Keratinocyte (primary cell): ENCODE data around the gene ZBTB48.

Experiments
- EZH2 ChIP-seq: IDR thresholded peaks from one replicate; pipeline ENCODE4 v1.6.1; 2012; ENCODE audit warnings: inconsistent platforms, mild to moderate bottlenecking, low read length, moderate library complexity
- TF ChIP-seq, protein P1 (sequence below), 3 experiments: IDR thresholded peaks in 1 of 3; conservative IDR thresholded peaks in 1 of 3; optimal IDR thresholded peaks in 1 of 3; 2 replicates in 2 of 3; 3 replicates in 1 of 3; pipeline versions ENCODE3 to v1.5.1; 2011; ENCODE audit warnings: low read length in 3 of 3, mild to moderate bottlenecking in 3 of 3, moderate library complexity in 2 of 3, control low read depth in 1 of 3, inconsistent platforms in 1 of 3; ENCODE audit not compliant: insufficient read depth in 2 of 3; ENCODE audit errors: extremely low read depth in 1 of 3

DNA sequence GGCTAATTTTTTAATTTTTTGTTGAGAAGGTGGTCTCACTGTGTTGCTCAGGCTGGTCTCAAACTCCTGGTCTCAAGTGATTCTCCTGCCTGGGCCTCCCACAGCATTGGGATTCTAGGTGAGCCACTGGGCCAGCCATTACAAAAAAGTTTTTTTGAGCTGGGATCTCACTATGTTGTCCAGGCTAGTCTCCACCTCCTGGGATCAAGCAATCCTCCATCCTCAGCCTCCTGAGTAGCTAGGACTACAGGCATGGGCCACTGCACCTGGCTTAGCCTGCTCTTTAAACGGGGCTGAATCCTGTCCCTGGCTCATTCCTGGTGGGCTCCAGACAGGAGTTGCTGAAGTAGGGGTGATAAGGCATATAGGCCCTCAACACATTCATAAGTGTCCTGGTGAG is 22.2 kb upstream of the ZBTB48 start:
- TF ChIP-seq, protein P1, sequence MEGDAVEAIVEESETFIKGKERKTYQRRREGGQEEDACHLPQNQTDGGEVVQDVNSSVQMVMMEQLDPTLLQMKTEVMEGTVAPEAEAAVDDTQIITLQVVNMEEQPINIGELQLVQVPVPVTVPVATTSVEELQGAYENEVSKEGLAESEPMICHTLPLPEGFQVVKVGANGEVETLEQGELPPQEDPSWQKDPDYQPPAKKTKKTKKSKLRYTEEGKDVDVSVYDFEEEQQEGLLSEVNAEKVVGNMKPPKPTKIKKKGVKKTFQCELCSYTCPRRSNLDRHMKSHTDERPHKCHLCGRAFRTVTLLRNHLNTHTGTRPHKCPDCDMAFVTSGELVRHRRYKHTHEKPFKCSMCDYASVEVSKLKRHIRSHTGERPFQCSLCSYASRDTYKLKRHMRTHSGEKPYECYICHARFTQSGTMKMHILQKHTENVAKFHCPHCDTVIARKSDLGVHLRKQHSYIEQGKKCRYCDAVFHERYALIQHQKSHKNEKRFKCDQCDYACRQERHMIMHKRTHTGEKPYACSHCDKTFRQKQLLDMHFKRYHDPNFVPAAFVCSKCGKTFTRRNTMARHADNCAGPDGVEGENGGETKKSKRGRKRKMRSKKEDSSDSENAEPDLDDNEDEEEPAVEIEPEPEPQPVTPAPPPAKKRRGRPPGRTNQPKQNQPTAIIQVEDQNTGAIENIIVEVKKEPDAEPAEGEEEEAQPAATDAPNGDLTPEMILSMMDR (optimal IDR thresholded peaks at IDR 0.05 in 1 of 3, IDR thresholded peaks at IDR 0.05 in 1 of 3, conservative IDR thresholded peaks at IDR 0.05 in 1 of 3; ENCODE audit: extremely low read depth in 1 of 3, insufficient read depth in 2 of 3, low read length in 3 of 3), result no peak
- no peak for TF ChIP-seq EZH2
